Fibroblast of skin of right quadriceps (primary cell): Measurements from ENCODE around the gene SOCS1.

Experiments used
- DNase-seq: peaks from one replicate; pipeline ENCODE4 v3.0.0-alpha.2; 2013

Gene SOCS1

GRCh38 chr16:11283820-11284248 is 27.8 kb upstream of the SOCS1 start:
- DNase-seq: no peak

- no peak for DNase-seq
Measured at GRCh38 chr16:11280616-11281522, 24.9 kb upstream of the SOCS1 start, which contains the start of gene PRM1. Gene PRM1 (minus strand): TSS chr16:11281330. CDS start chr16:11281238, 92 bp downstream.

- no peak for DNase-seq
Measured at GRCh38 chr16:11278681-11279628, 23.0 kb upstream of the SOCS1 start.

GRCh38 chr16:11277607-11278337 is 21.8 kb upstream of the SOCS1 start:
- DNase-seq: no peak

GRCh38 chr16:11276896-11277593 is 21.0 kb upstream of the SOCS1 start:
- DNase-seq: no peak

- DNase-seq: no peak
Measured at GRCh38 chr16:11276143-11276895, 20.3 kb upstream of the SOCS1 start, which contains the start of gene PRM2. Gene PRM2 (minus strand): TSS chr16:11276480. CDS start chr16:11276370, 110 bp downstream.

GRCh38 chr16:11274964-11275363 is 19.0 kb upstream of the SOCS1 start:
- DNase-seq: no peak

GRCh38 chr16:11273721-11274324 is 17.8 kb upstream of the SOCS1 start:
- DNase-seq: peak; percentile 48

GRCh38 chr16:11272921-11273720 is 17.1 kb upstream of the SOCS1 start, which contains the start of gene PRM3:
Gene PRM3 (minus strand): TSS chr16:11273629. CDS start chr16:11273595, 34 bp downstream.
- DNase-seq: no peak

GRCh38 chr16:11272484-11272883 is 16.5 kb upstream of the SOCS1 start:
- no peak for DNase-seq

- no peak for DNase-seq
Measured at GRCh38 chr16:11271610-11272009, 15.6 kb upstream of the SOCS1 start.

GRCh38 chr16:11270602-11271162 is 14.7 kb upstream of the SOCS1 start:
- DNase-seq: no peak

- no peak for DNase-seq
Measured at GRCh38 chr16:11268921-11269375, 12.9 kb upstream of the SOCS1 start, which contains the start of gene TNP2. Gene TNP2 (minus strand): TSS chr16:11269325. CDS start chr16:11269262, 63 bp downstream.

- no peak for DNase-seq
Measured at GRCh38 chr16:11265124-11265523, 9.1 kb upstream of the SOCS1 start.

GRCh38 chr16:11264155-11264832 is 8.3 kb upstream of the SOCS1 start:
- DNase-seq: no peak

- DNase-seq: no peak
Measured at GRCh38 chr16:11263737-11264136, 7.7 kb upstream of the SOCS1 start.

GRCh38 chr16:11262915-11263314 is 6.9 kb upstream of the SOCS1 start:
- no peak for DNase-seq

- no peak for DNase-seq
Measured at GRCh38 chr16:11260596-11260966, 4.6 kb upstream of the SOCS1 start.
